HG03196 (cell line): ENCODE data around the gene AP2A2.
"Not testable (repeated sequence)": the region's sequence is repeated elsewhere in the genome, so short reads cannot be mapped to it uniquely, and the experiment has no call there.

ENCODE experiments used
- ATAC-seq: cut with Tn5 transposase; IDR thresholded peaks from one replicate; pipeline ENCODE4 v1.9.1; 2021; ENCODE audit not compliant: unreplicated experiment

The AP2A2 gene

DNA sequence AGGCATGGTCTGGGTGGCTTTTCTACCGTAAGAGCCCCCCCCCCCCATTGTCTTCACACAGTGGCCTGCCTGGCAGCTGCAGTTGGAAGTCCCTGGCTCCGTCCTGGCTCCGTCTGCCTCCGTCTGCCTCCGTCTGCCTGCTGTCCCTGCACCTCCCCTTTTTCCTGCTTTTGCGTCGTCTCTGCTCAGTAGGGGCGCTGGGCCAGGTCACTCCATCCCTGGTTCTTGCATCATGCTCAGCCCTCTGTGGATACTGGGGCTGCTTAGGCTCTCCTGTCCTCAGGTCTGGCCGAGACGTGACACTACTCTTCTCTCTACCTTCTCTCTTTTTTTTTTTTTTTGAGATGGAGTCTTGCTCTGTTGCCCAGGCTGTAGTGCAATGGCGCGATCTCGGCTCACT lies 27.8 kb downstream of the AP2A2 start:
- ATAC-seq = no peak

DNA sequence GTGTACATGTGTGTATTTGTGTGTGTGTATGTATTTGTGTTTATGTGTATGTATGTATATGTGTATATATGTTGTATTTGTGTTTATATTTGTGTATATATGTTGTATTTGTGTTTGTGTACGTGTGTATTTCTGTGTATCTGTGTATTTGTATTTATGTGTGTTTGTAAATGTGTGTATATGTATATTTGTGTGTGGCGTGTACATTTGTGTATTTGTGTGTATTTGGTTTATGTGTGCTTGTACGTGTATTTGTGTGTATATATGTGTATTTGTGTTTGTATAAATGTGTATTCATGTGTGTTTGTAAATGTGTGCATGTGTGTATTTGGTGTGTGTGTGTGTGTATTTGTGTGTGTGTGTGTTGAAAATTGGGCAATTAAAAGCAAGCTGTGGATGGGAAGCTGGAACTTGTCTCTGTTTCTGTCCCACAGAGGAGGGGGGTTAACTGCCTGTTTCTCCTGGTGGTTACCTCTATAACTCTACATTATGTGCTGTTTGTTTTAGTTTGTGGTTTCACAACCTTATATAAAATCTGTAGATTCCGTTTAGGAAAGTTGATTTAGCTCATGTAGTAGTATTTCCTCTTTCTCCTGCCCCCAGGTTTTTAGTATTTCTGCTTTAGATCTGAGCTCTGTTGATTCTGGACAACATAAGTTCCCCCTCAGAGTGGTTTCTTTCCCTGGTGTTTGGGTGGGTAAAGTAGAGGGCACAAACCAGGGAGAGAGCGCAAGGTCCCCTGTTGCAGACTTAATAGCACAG lies 28.9 kb downstream of the AP2A2 start:
- ATAC-seq = no peak

DNA sequence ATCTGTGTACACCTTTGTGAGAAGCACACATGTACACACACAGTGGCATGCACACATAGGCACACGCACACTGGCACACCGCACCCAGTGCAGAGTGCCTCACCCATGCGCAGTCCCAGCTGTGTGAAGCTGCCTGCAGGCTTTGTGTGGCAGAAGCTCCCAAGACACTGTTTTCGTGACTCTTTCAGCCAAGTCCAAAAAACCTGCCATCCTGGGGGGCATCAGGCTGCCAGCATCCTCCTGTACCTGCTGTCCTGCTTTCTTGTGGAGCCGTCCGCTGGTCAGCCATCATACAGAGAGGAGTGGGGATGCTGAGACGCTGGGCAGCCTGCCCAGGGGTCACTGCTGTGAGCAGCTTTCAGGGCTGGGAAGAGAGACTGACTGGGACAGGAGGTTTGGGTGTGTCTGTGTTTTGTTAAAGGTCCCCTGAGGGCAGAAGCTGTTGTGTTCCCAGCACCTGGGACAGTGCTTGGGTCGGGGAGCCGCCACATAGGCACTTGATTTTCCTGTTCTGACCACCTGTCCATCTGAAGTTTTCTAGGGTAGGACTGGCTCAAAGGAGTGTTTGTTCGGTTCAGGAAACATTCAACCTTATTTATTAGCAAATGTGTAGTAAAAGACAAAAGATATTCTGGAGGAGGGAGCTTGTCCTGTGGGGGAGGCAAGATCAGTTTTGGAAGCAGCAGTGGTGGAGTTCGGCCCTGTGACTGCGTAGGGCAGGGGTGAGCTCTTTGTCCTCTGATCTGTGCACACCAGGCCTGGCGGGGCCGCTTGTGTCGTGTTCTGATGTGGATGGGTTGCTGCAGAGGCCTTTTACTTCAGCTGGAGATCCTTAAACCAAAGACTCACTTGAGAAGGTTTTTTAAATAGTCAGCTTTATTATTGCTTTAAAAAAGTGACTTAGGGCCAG lies 29.7 kb downstream of the AP2A2 start:
- ATAC-seq = no peak

DNA sequence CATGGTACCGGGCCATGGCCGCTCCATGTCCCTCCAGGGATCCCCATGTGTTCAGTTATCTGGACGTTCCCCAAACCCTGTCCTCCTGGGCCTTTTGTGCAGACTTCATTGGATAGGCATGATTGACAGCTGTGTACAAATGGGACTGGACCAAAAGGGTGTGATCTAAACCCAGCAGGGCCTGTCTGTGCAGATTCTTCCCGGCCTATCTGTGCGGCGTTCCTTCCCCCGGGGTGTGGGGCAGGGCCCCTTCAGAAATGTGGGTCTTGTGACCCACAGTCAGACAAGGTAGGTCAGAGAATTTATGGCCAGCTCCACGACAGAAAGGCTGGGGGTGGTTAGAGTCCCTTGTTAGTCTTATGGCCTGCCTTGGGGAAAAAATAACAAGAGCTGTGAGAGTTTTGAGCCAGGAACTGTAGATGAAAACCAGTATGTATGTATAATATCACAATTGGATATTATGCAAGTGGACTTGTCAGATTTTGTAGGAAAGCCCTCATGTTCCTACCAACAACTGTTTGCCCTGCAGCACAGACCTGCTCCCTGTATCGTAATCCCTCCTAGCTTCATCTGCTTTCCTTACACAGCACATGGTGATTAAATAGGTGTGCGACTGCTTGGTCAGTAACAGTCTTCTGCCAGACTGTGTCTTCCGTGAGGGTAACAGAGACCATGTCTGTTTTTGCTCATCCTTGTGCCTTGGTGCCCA lies 31.7 kb downstream of the AP2A2 start:
- no peak for ATAC-seq

DNA sequence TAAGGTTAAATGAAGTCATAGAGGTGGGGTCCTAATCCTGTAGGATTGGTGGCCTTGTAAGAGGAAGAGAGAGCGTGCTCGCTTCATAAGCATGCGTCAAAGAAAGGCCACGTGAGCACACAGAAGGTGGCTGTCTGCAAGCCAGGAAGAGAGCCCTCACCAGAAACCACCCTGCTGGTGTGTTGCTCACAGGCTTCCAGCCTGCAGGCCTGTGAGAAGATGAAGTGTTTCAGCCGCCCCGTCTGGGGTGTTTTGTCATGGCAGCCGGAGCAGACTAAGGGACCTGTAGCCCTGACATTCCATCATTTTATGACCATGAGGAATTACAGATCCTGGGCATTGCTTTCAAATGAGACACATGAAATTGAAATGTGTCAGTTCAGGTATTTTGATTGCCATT lies 32.4 kb downstream of the AP2A2 start:
- no peak for ATAC-seq

DNA sequence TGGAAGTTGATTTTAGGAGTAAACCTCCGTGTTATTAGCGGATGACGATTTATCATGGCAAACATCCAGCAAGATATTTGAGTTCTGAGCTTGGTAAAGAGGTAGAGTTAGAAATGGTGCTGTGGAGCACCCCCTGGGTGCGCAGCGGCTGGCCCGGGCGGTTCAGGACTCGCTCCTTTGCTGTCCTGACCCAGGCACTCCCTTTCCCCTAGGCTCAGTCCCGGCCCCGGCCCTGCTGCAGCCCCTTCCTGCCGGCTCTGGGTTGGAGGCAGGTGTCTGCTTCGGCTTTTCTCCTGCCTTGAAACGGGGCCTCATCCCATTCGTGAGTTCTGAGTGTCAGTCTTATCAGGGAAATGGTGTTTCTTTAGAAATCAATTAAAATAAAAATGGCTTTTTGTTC lies 33.4 kb downstream of the AP2A2 start:
- no peak for ATAC-seq

DNA sequence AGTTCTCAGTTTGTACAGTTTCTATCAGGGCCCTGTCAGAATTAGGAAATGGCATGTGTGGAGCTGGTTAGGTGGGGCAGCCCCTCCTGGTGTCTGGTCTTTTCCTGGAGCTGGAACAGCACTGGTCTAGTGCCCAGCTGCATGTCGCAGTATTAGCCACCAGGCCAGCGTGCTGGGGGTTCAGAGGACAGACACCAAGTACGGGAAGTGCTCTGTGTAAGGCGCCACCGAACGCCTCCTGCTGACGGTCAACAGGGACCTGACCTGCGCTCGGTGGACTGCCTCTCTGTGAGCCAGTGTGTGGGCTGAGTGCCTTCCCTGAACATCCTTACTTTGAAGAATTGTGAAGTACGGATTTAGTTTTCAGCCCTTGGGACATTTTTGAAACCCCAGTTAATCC lies 33.9 kb downstream of the AP2A2 start:
- ATAC-seq = no peak

DNA sequence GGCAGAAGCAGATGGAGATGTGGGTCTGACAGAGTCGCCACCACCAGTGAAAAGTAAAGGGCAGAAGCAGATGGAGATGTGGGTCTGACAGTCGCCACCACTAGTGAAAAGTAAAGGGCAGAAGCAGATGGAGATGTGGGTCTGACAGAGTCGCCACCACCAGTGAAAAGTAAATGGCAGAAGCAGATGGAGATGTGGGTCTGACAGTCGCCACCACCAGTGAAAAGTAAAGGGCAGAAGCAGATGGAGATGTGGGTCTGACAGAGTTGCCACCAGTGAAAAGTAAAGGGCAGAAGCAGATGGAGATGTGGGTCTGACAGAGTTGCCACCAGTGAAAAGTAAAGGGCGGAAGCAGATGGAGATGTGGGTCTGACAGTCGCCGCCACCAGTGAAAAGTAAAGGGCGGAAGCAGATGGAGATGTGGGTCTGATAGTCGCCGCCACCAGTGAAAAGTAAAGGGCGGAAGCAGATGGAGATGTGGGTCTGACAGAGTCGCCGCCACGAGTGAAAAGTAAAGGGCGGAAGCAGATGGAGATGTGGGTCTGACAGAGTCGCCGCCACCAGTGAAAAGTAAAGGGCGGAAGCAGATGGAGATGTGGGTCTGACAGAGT lies 35.7 kb downstream of the AP2A2 start:
- ATAC-seq = not testable (repeated sequence)

DNA sequence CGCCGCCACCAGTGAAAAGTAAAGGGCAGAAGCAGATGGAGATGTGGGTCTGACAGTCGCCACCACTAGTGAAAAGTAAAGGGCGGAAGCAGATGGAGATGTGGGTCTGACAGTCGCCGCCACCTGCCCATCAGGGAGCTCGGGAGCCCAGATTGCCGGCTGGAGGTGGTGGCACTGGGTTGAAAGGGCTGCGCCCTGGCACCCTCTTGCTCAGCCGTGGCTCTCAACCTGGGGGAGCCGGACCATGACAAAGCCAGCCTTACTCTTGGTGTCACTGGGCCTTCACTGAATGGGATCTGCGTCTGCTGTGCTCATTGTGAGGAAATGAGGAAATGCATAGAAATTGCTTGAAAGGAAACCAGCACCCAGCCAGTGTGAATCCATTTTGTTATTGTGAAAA lies 36.3 kb downstream of the AP2A2 start:
- no peak for ATAC-seq

DNA sequence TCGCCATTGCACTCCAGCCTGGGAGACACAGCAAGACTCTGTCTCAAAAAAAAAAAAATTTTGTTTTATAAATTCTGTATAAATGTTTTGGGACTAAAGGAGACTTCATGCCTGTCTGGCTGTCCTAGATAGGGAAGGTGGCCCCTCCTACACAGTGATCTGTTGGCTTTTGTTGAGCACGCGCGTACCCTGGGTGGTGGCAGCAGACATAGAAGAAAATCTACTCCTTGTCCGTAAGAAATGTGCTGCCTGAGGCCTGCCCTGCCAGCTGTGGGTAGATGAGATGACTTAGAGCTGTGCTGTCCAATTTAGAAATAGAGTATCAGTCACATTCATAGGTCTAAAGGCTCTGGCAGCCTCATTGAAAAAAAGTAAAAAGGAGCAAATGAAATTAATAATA lies 37.0 kb downstream of the AP2A2 start:
- ATAC-seq = no peak

DNA sequence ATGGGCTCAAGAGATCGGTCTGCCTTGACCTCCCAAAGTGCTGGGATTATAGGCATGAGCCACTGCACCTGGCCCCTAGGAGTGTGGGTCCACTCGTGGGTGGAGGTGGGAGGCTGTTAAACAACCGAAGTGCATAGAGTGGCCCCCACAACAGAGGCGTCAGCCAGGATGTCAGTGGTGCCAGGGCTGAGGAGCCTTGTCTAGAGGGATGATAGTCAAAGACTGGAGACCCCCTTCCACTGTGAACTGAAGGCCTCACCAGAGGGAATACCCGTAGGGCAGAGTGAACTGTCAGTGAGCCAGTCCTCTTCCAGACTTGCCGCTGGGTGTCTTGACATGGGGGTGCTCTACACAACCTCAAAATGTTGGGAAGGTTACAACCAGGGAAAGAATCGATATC lies 38.2 kb downstream of the AP2A2 start:
- ATAC-seq = no peak

DNA sequence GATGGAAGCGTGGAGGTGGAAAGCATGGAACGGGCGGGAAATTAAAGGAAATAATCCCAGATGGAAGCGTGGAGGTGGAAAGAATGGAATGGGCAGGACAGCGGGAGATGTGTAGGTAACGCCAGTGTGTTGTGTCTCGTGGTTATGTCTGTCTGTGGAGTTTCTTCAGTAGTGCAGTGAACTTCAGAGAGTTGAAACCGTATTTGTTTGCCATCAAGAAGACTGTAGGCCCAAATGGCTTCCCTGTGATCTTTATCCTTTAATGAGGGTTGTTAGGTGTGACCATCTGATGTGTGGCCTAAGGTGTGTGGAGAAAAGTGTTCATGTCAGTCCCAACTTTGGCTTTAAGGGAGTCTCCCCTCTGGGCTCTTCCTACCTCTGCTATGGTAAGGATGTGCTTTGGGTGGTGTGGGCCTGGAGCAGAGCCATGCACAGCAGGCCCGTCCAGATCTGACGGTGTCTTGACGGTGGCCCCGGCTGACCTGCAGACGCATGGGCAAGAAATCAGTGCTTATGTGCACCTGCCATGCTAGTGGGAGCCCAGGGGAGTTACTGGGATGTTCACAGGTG lies 39.6 kb downstream of the AP2A2 start:
- no peak for ATAC-seq

DNA sequence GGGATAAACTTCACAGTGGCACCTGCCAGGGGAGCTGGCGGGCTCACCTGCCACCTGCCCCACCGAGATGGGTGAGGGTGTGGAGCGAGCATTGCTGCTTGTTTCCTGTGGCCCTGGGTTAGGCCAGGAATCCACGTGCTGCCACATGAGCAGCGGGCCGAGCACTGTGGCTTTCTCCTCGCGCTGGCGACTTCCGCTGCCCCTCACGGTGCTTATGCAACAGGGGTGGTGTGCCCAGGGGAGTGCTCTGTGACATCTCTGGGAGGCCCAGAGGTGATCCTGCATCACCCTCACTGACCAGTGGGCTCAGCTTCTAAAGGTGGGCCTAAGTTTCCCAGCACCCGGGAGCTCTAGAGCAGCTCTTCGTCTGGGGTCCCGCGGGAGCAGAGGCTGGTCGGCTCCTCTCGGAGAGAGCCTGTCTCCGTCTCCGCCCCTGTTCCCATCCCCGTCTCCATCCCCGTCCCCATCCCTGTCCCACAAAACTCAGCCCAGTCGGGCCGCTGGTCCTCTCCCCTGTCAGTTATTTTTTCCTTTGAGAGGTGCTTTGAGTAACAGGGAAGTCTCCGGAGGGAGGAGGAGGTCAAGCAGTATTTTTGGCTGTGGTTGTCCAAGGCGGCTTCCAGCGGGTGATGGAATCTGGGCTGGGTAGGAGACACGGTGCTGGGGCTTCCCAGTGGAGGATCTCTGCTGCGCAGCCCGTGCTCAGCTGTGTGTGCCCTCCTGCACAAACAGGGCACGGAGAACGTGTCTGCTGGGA lies 42.5 kb downstream of the AP2A2 start:
- ATAC-seq = no peak

DNA sequence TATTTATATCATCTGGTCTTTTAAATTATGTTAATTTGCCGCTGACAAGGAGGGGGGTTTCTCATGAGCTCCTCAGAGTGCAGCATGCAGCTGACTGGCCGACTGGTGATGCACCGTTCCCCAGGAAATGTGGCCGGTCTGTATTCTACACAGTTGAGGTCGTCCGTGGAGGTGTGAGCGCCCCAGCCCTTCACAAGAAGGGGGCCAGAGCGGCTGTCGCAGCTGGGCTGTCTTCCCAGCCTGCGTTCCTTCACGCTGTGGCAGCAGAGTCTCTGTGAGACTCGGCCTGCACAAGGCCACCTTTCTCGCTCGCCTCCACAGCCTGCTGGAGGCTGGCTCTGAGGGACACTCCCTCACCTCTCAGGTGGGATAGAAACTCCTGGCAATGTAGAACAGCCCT lies 43.2 kb downstream of the AP2A2 start:
- no peak for ATAC-seq

DNA sequence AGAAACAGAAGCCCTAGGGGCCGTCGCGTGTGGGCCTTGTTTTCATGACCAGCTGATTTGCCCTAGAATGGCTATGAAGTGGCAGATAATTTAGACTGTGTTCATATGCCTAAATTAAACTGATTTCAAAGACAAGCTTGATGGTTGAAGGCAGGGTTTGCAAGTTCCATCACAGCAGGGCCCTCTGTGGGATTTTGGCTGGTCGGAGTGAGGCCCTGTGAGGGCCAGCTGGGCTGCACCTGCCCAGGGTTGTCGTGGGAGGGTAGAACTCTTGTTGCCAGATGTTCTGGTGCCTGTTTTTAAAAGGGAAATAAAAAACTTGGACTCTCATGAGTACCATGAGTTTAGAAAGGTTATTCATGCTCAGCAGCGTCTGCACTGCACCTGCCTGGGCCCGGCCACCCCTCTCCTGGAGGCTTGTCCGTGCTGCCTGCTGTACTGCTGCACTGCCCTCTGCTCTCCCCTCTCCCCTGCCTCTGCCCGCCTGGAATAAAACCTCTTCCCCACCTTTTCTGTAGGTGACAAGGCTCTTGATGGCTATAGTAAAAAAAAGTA lies 44.1 kb downstream of the AP2A2 start:
- ATAC-seq = no peak

DNA sequence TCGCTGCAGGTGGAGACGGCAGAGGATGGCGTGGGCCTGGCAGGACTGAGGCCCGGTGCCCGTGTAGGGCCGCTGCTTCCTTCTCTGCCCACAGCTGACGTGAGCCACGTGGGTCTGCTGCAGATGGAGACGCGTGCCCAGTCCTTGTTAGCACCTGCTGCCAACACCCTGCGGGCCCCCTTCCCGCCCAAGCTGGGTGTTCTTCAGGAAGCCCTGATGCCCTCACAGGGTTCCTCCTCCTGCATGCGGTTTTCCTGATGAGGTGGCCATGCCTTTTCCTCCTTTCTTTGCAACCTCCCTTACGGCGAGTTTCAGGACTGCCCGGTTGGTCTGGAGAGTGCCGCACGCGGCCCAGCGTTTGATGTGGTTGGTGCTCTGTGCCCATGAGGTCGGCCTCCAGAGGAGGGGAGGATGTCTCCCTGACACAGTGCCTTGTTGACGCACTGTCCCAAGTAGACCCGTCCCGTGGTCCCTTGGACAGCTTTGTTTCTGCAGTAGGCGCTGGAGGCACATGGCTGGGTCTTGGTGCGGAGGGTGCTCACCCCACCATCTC lies 44.7 kb downstream of the AP2A2 start:
- no peak for ATAC-seq

DNA sequence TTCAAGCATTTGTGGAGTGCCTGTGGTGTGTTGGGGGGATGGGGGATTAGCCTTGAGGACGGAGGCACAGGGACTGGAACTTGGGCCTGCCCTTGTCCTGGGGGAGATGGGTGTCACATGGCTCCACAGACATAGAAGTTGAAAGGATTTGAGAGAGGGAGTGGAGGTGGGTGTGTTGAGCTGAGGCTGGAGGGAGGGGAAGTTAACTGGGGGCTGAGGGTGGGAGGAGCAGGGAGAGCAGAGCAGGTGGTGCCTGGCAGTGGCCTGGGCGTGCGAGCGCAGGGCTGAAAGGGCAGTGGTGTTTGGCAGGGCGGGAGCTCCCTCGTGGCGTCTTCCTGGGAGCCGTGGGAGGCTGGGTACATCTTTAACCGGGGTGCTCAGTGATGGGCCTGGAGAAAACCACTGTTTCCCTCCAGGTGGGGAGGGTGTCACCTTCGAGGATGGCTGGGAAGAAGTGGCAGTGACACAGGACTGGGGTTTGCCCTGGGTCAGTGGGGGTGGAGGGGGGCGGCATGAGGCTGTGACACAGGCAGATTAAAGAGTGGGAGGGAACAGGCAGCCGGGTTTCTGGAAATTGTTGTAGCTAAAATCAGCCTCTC lies 45.5 kb downstream of the AP2A2 start:
- ATAC-seq = no peak

DNA sequence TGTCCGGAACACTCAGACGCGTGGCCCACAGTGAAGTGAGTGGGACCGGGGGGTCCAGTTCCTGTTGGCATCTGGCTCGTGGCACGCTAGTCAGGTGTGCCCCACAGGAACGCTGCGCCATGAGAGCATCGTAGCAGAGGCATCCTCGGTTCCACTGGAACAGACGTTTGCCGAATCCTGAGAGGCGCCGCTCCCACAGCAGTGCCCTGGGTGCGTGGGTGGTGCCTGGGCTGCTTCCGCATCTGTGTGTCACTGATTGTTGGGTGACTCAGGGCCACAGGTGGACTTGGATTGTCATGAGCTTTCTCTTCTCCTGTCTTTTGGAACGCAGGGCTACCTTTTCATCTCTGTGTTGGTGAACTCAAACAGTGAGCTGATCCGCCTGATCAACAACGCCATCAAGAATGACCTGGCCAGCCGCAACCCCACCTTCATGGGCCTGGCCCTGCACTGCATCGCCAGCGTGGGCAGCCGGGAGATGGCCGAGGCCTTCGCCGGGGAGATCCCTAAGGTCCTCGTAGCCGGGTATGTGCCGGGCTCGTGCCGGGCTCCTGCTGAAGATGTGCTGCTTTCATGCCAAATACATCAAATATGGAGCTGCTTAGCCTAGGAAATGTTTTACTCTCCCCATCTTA lies 46.2 kb downstream of the AP2A2 start:
- no peak for ATAC-seq
